Measurements from ENCODE around the gene ZBTB7B. TPM values are rescaled to one million over a fixed set of nuclear protein-coding genes. Genes with fewer than 3 reads are reported as not detected.

The ZBTB7B gene
- total and polyA plus RNA-seq, 9 of the 15 experiments (the other 6 are each of a cell fraction or from before 2014, with no cell fraction given) = 0.04 to 46.5 (median 15.2) TPM

GRCh38 chr1:154998818-154999570, 3.6 kb upstream of the ZBTB7B start (continued):
- no peak for TF ChIP-seq CEBPZ (IDR thresholded peaks at IDR 0.05; ENCODE audit: borderline replicate concordance, low read depth, low read length)
- no peak for TF ChIP-seq ZNF668 (CRISPR knock-in tag; IDR thresholded peaks at IDR 0.05)
- TF ChIP-seq MLLT1 (IDR thresholded peaks at IDR 0.05) = peak in 1 of 2 experiments; percentile 55; a peak in 1 of 4 replicates
- no peak for TF ChIP-seq TEAD1 (CRISPR knock-in tag; IDR thresholded peaks at IDR 0.05)
- no peak for TF ChIP-seq ELK3 (CRISPR knock-in tag; IDR thresholded peaks at IDR 0.05)
- TF ChIP-seq ZNF655 (CRISPR knock-in tag; IDR thresholded peaks at IDR 0.05) = no peak
- no peak for TF ChIP-seq SUPT5H (IDR thresholded peaks at IDR 0.05)
- TF ChIP-seq POLR2A (conservative IDR thresholded peaks at IDR 0.05) = no peak
- no peak for TF ChIP-seq CBFA2T2 (conservative IDR thresholded peaks at IDR 0.05)
- TF ChIP-seq PHB (CRISPR knock-in tag; IDR thresholded peaks at IDR 0.05) = no peak
- TF ChIP-seq SREBF2 (CRISPR knock-in tag; IDR thresholded peaks at IDR 0.05) = no peak
- TF ChIP-seq RFX1 (IDR thresholded peaks at IDR 0.05) = no peak
- TF ChIP-seq ZBTB34 (CRISPR knock-in tag; IDR thresholded peaks at IDR 0.05) = no peak
- no peak; the same call in 1 of the 2 replicates for TF ChIP-seq TEAD4 (IDR thresholded peaks at IDR 0.05; ENCODE audit: low read length)
- no peak for TF ChIP-seq TEAD4 (CRISPR knock-in tag; IDR thresholded peaks at IDR 0.05; ENCODE audit: borderline replicate concordance)
- TF ChIP-seq ZSCAN32 (CRISPR knock-in tag; IDR thresholded peaks at IDR 0.05) = no peak
- no peak for TF ChIP-seq MCM7 (IDR thresholded peaks at IDR 0.05)
- TF ChIP-seq RBM14 (IDR thresholded peaks at IDR 0.05; ENCODE audit: borderline replicate concordance, insufficient read depth, low read depth, low read length) = no peak
- TF ChIP-seq ZNF583 (CRISPR knock-in tag; IDR thresholded peaks at IDR 0.05) = no peak
- TF ChIP-seq ILK (tag; IDR thresholded peaks at IDR 0.05; ENCODE audit: borderline replicate concordance, low read depth) = no peak

Measured in K562 (cell line).